ENCODE measurements around the gene EXD3.
A peak's percentile ranks its signal among the peaks of the same experiment; 100 is the strongest.

EXD3 gene

DNA sequence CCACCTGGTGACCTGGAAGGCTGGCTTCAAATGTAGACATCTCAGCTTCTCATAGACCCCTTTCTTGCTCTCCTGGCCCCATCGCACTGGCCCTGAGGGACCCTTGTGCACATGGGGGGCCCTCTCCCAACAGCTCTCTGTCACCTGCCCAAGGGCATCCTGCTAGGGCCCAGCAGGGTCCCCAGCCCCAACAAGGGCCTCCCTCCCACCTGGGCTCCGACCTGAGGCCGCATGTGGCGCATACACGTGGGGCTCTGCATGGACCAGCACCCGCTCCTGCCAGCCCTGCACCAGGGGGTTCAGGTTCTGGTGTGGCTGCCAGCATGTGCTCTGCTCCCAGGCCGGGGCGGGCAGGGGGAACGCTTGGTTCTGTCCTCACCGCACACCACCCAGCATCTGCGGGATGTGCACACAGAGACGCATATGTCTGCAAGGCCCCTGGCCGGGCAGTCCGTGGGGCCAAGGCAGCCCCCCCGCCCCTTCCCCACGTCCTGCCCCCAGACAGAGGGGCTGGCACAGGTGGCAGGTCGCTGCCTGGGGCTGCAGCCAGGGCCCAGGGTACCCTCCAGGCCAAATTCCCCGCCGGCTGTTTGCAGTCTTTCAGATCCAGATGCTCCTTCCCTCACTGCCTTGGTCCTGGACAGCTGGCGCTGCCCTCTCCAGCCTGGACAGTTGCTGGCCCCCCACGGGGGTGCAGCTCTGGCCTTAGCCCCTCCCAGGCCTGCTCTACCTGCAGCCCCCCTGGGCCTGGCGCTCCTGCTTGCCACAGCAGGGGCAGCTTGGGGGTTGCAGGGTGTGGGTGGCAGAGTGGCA is 103.0 kb downstream of the EXD3 start:
- TF ChIP-seq GATA1 (IDR thresholded peaks at IDR 0.05; ENCODE audit: low read depth, low read length) (no peak), POLR2A (IDR thresholded peaks at IDR 0.05; ENCODE audit: low read length) (no peak)
- DNase-seq = no peak

DNA sequence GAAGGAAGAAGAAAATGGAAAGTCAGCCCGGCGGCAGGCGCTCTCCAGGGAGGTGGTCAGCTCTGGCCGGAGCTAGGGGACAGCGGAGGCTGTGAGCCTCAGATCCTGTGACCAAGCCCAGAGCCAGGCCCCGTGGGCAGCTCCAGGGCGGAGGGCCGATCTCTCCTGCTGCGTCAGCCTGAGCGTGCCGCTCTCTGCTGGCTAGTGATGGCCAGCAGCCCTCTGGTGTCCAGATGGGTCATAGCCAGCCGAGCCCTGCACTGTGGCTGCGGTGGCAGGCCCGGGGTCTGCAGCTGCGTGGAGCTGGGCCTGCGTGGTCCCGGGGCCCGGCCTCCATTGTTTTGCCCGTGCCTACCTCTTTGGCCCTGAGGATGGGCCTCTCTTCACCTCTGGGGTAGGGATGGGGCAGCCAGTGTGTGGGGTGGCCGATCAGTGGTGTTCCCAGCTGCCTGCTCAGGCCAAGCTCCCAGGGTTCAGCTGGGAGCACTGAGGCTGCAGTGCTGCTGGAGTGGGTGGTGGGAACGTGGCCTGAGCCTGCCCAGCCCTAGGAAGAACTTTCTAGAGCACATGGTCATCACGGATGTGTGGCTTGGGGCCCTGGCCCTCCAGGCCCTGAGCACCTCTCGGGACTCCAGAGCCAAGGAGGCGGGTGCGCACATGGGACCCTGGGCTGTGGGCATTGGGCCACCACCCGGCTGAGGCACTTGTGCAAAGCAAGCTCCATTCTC is 103.8 kb downstream of the EXD3 start:
- no peak for DNase-seq
- TF ChIP-seq GATA1 (IDR thresholded peaks at IDR 0.05; ENCODE audit: low read depth, low read length) (no peak), POLR2A (IDR thresholded peaks at IDR 0.05; ENCODE audit: low read length) (no peak)

- no peak for DNase-seq
- TF ChIP-seq POLR2A (IDR thresholded peaks at IDR 0.05; ENCODE audit: low read length) (no peak), GATA1 (IDR thresholded peaks at IDR 0.05; ENCODE audit: low read depth, low read length) (no peak)
Observed at GRCh38 chr9:137318602-137319001, 104.4 kb downstream of the EXD3 start.

- TF ChIP-seq POLR2A (IDR thresholded peaks at IDR 0.05; ENCODE audit: low read length) = no peak
- no peak for TF ChIP-seq GATA1 (IDR thresholded peaks at IDR 0.05; ENCODE audit: low read depth, low read length)
- no peak for DNase-seq
Observed at GRCh38 chr9:137317718-137318511, 105.0 kb downstream of the EXD3 start.

DNA sequence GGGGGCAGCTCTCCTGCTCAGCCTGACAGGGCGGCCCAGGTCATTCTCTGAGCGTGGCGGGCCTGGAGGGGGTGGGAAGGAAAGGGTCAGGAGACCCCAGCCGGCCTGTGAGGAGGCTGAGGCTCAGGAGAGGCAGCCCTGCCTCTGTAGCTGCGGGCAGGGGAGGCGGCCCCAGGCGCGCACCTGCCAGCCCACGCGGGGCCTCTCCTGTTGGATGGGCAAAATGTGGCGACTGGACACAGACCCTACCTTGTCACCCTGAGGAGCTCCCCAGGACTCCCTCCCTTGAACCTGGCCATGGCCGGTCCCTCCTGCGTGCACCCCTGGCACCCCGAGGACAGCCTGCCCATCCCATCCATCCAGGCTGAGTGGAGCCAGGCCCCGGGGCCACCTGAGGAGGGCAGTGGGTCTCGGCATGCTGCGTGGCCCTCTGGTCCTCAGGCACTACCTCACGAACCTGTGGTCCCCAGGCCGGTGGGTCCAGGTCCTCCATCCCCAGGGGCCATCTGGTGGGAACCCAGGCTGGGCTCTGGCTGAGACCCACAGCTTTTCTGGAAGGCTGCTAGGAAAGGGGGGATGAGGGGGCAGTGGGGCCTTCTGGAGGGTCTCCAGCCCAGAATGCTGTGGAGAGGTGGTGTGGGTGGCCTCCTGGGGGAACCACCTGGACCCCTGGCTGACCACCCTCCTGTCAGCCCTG is 105.8 kb downstream of the EXD3 start:
- DNase-seq = no peak
- no peak for TF ChIP-seq GATA1 (IDR thresholded peaks at IDR 0.05; ENCODE audit: low read depth, low read length)
- no peak for TF ChIP-seq POLR2A (IDR thresholded peaks at IDR 0.05; ENCODE audit: low read length)

- no peak for TF ChIP-seq GATA1 (IDR thresholded peaks at IDR 0.05; ENCODE audit: low read depth, low read length)
- no peak for TF ChIP-seq POLR2A (IDR thresholded peaks at IDR 0.05; ENCODE audit: low read length)
- DNase-seq = peak; percentile 76 to 78
Observed at GRCh38 chr9:137316012-137316981, 106.7 kb downstream of the EXD3 start.

- no peak for TF ChIP-seq POLR2A (IDR thresholded peaks at IDR 0.05; ENCODE audit: low read length)
- TF ChIP-seq GATA1 (IDR thresholded peaks at IDR 0.05; ENCODE audit: low read depth, low read length) = no peak
- no peak for DNase-seq
Observed at GRCh38 chr9:137315581-137316011, 107.4 kb downstream of the EXD3 start.

DNA sequence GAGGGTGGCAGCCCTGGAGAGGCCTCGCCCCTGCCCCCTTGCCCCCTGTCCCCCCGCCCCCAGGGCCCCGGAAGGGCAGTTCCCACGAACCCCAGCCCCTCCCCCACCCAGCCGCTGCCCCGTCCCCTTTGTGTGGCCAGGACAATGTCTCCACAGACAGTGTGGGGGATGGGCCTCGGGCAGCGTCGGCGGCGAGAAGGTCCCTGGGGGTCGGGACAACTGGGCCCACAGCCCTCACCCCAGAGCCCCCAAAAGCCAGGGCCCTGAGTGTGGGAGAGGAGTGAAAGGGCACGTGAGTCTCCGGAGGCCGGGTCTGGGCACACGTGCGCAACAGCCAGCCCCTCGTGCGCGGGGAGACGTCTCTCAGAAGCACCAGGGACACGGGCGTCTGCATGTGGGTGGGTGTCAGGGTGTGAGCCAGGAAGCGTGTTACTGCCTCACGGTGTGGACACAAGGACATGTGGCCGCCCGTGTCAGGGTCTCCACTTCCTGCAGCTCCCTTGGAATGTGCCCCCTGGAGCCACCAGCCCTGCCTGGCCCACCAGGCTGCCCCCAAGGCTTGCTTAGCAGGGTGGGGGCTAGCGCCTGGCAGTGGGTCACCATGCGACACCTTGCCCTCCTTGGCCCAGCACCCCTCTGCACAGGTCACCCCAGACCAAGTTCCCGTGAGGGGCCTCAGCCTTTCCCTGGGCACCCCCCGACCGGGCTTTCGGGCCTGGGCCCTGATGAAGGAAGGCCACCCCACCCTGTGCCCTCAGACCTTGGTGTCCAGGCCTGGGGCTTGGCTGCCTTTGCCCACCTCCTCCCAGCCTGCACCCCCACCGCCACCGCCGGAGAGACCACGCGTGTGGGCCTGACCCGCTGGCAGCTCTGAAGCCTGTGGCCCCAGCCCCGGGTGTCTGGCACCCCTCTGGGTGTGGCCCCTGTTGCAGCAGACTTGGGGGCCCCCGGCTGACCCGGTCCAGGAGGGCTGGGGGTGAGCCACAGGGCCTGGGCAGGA is 108.1 kb downstream of the EXD3 start:
- TF ChIP-seq POLR2A (IDR thresholded peaks at IDR 0.05; ENCODE audit: low read length) (no peak), GATA1 (IDR thresholded peaks at IDR 0.05; ENCODE audit: low read depth, low read length) (no peak)
- no peak for DNase-seq

DNA sequence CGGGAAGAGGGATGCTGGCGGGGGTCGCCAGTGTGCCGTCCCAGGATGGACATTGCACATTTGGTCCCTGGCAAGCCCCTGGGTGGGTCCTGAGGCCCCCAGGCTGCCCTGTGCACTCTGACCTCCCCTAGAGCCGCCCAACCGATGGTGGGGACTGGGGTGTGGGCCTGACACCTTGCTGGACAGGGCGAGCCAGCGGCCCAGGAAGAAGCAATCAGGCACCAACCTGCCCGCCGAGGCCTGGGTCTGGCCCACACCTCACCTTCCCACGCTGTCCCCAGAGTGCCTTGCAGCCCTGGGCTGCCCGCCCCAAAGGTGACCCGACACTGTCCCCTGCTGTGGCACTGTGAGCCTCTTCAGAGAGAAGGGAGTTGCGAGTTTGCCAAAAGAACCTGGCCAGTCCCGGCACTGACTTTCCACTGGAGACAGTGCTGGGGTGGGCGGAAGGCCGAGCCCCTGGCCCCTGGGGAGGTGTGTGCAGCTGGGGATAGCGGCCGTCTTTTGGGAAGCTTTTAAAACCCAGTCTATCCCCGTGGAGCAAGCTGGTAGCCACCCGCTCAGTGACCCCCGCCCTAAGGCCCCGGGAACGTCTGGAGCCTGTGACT is 108.9 kb downstream of the EXD3 start:
- DNase-seq = no peak
- TF ChIP-seq GATA1 (IDR thresholded peaks at IDR 0.05; ENCODE audit: low read depth, low read length) = no peak
- TF ChIP-seq POLR2A (IDR thresholded peaks at IDR 0.05; ENCODE audit: low read length) = no peak

DNA sequence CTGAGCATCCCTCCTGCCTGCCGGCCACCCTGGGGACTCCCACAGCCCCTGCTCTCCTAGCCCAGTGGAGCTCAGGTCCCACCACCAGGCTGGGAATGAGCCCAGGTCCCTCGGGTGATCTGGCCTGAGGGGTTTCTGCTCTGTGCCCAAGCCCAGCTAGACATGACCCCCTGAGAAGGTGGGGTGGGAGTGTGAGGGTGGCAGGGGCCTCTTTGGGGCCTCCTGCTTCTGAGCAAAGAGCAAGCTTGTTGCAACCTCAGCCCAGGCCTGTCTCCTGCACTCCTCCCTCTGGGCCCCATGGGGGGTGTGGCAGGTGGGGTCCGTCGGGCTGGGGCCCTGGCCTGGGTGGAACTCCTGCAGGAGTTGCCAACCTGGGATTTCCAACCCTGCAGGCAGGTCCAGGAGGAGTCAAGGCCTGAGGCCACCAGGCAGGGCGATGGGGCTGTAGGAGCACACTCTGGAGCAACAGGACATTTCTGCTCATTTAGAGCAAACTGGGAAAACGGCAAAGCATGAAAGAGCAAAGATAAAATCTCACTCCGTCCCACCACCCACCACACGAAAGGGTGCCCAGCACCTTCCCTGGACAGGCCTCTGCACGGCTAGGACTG is 109.5 kb downstream of the EXD3 start:
- no peak for TF ChIP-seq POLR2A (IDR thresholded peaks at IDR 0.05; ENCODE audit: low read length)
- TF ChIP-seq GATA1 (IDR thresholded peaks at IDR 0.05; ENCODE audit: low read depth, low read length) = no peak
- peak in 1 of 2 experiments; percentile 46 for DNase-seq
